ENCODE data around the gene GSS.

DNA sequence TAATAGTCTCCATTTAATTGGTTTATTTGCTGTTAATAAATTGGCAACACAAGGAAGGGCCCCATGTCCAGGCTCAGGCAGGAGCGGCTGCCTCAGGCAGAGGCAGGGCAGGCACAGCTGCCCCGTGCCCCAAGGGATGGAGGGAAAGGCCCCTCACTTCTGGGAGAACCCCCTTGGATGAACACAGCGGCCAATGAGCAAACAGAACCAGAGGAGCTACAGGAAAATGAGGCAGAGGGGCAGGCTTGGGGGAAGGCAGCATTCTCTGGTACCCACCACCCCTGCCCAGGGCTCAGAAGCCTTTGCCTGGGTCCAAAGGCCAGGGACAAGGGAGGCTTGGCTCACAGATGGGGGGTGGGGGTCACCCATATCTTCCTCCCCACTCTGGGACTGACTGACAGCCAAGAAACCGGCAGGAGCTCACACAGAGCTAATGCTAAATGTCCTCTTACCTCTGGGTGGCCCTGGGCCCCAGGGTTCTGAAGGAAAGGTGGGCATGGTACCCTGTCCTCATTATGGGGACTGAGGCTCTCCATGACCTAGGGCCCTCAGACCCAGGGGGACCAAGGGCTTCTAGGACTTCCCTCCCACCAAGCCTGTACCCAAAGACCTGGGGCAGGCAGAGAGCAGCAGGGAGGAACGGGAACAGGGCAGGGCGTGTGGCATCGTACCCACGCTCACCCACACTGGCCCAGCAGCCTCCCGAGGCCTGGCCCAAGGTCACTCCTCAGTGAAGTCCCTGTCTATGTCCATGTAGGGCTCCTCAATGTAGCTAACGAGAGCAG is 47.0 kb upstream of the GSS start:
- TF ChIP-seq, protein P1, sequence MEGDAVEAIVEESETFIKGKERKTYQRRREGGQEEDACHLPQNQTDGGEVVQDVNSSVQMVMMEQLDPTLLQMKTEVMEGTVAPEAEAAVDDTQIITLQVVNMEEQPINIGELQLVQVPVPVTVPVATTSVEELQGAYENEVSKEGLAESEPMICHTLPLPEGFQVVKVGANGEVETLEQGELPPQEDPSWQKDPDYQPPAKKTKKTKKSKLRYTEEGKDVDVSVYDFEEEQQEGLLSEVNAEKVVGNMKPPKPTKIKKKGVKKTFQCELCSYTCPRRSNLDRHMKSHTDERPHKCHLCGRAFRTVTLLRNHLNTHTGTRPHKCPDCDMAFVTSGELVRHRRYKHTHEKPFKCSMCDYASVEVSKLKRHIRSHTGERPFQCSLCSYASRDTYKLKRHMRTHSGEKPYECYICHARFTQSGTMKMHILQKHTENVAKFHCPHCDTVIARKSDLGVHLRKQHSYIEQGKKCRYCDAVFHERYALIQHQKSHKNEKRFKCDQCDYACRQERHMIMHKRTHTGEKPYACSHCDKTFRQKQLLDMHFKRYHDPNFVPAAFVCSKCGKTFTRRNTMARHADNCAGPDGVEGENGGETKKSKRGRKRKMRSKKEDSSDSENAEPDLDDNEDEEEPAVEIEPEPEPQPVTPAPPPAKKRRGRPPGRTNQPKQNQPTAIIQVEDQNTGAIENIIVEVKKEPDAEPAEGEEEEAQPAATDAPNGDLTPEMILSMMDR (IDR thresholded peaks at IDR 0.05): no peak
- TF ChIP-seq EZH2 (IDR thresholded peaks at IDR 0.05) (no peak), EZH2phosphoT487 (IDR thresholded peaks at IDR 0.05) (no peak)

All from neural progenitor cell (in vitro differentiated cells).